Mesenchymal stem cell (in vitro differentiated cells and primary cell): ENCODE results near the gene PLAAT3.
"Not testable (repeated sequence)": the region's sequence is repeated elsewhere in the genome, so short reads cannot be mapped to it uniquely, and the experiment has no call there.

ENCODE experiments used
- DNase-seq: peaks from one replicate; pipeline ENCODE4 v3.0.0-alpha.2; 2013
- H2AFZ ChIP-seq: one replicate; pipeline ENCODE4 v1.6.1; 2013; ENCODE audit warnings: low read depth, mild to moderate bottlenecking, control low read depth, inconsistent platforms, low read length, moderate library complexity
- H2AK5ac ChIP-seq: 2 replicates; pipeline ENCODE4 v1.6.1; 2013; ENCODE audit warnings: low read length, moderate library complexity, mild to moderate bottlenecking, inconsistent platforms; ENCODE audit not compliant: severe bottlenecking
- H2BK120ac ChIP-seq: one replicate; pipeline ENCODE4 v1.6.1; 2013; ENCODE audit warnings: low read depth, mild to moderate bottlenecking, inconsistent platforms, low read length, moderate library complexity
- H2BK12ac ChIP-seq, 2 experiments: one replicate each; pipeline ENCODE4 v1.6.1; 2013; ENCODE audit warnings: inconsistent platforms in 2 of 2, low read length in 2 of 2, mild to moderate bottlenecking in 2 of 2, moderate library complexity in 2 of 2, control low read depth in 1 of 2
- H2BK15ac ChIP-seq: one replicate; pipeline ENCODE4 v1.6.1; 2013; ENCODE audit warnings: mild to moderate bottlenecking, low read depth, inconsistent platforms; ENCODE audit not compliant: poor library complexity, severe bottlenecking
- H2BK5ac ChIP-seq: 2 replicates; pipeline ENCODE4 v1.6.1; 2013; ENCODE audit warnings: low read depth, mild to moderate bottlenecking, low read length, control low read depth, inconsistent platforms; ENCODE audit not compliant: poor library complexity, severe bottlenecking
- H3K14ac ChIP-seq, 2 experiments: one replicate each; pipeline ENCODE4 v1.6.1; 2013; ENCODE audit warnings: inconsistent platforms in 2 of 2, low read length in 2 of 2, control low read depth in 1 of 2, mild to moderate bottlenecking in 1 of 2, moderate library complexity in 1 of 2
- H3K18ac ChIP-seq, 2 experiments: one replicate each; pipeline ENCODE4 v1.6.1; 2013; ENCODE audit warnings: inconsistent platforms in 2 of 2, low read length in 2 of 2, control low read depth in 1 of 2, low read depth in 1 of 2, mild to moderate bottlenecking in 1 of 2
- H3K23ac ChIP-seq, 2 experiments: one replicate each; pipeline ENCODE4 v1.6.1; 2013; ENCODE audit warnings: inconsistent platforms in 2 of 2, low read length in 2 of 2, mild to moderate bottlenecking in 2 of 2, moderate library complexity in 2 of 2, control low read depth in 1 of 2
- H3K27ac ChIP-seq: 2 replicates; pipeline ENCODE4 v1.5.1; 2013; ENCODE audit warnings: mild to moderate bottlenecking, moderate library complexity, low read length, control low read depth, inconsistent platforms; ENCODE audit not compliant: poor library complexity, severe bottlenecking
- H3K27me3 ChIP-seq, 2 experiments: 2 replicates each; pipeline versions ENCODE4 v1.6.1 to v1.7.0; 2013; ENCODE audit warnings: low read length in 2 of 2, mild to moderate bottlenecking in 2 of 2, moderate library complexity in 2 of 2, control low read depth in 1 of 2, inconsistent platforms in 1 of 2; ENCODE audit not compliant: control insufficient read depth in 1 of 2, insufficient read depth in 1 of 2
- H3K36me3 ChIP-seq, 2 experiments: 2 replicates each; pipeline versions ENCODE4 v1.6.1 to v1.7.0; 2013; ENCODE audit warnings: low read length in 2 of 2, control low read depth in 1 of 2, inconsistent platforms in 1 of 2, low read depth in 1 of 2, mild to moderate bottlenecking in 1 of 2; ENCODE audit not compliant: insufficient read depth in 2 of 2, control insufficient read depth in 1 of 2
- H3K4ac ChIP-seq, 2 experiments: one replicate each; pipeline ENCODE4 v1.6.1; 2013; ENCODE audit warnings: inconsistent platforms in 2 of 2, low read length in 2 of 2, mild to moderate bottlenecking in 2 of 2, moderate library complexity in 2 of 2, control low read depth in 1 of 2, low read depth in 1 of 2
- H3K4me1 ChIP-seq: 2 replicates; pipeline ENCODE4 v1.6.1; 2013; ENCODE audit warnings: low read depth, low read length, control low read depth; ENCODE audit not compliant: control insufficient read depth, insufficient read depth
- H3K4me2 ChIP-seq: 2 replicates; pipeline ENCODE4 v1.6.1; 2013; ENCODE audit warnings: low read length, mild to moderate bottlenecking, inconsistent platforms; ENCODE audit not compliant: poor library complexity, severe bottlenecking
- H3K4me3 ChIP-seq, 2 experiments: 2 replicates each; pipeline versions ENCODE4 v1.5.1 to v1.7.0; 2013; ENCODE audit warnings: low read length in 2 of 2, mild to moderate bottlenecking in 2 of 2, control low read depth in 1 of 2, low read depth in 1 of 2; ENCODE audit not compliant: insufficient read depth in 1 of 2
- H3K79me1 ChIP-seq: replicated peaks from 2 replicates; pipeline ENCODE4 v1.6.1; 2013; ENCODE audit warnings: mild to moderate bottlenecking, control low read depth, low read length, inconsistent platforms; ENCODE audit not compliant: poor library complexity, severe bottlenecking
- H3K9ac ChIP-seq: 2 replicates; pipeline ENCODE4 v1.7.0; 2013; ENCODE audit warnings: mild to moderate bottlenecking, low read length, moderate library complexity
- H3K9me3 ChIP-seq: 2 replicates; pipeline ENCODE4 v1.7.0; 2013; ENCODE audit warnings: mild to moderate bottlenecking, low read length; ENCODE audit not compliant: control insufficient read depth
- H4K8ac ChIP-seq: one replicate; pipeline ENCODE4 v1.6.1; 2013; ENCODE audit warnings: inconsistent platforms, mild to moderate bottlenecking, low read length, moderate library complexity
- H4K91ac ChIP-seq: one replicate; pipeline ENCODE4 v1.6.1; 2013; ENCODE audit warnings: mild to moderate bottlenecking, low read length, inconsistent platforms
- WGBS: methylation state at CpG from one replicate; pipeline ENCODE4 v1.1.7; 2013; ENCODE audit warnings: mixed read lengths; 5-methylcytosine and 5-hydroxymethylcytosine counted together

The PLAAT3 gene

DNA sequence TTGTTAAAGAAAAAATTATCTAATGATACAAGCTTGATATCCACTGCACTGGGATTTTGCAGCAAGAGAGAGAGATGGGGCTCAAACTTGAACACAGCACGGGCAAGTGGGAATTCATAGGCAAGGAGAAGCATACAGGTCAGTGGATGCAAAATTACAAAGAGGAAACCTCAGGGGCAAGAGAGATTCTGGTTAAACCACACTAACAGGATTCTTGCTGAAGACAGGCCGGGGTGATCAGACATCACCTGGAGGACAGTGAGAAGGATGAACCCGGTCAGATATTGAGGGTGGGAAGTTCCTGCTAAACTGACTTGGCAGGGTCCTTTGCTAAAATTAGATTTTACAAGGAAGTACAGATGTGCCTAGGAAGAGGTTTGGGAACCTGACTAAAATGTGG lies 80.2 kb downstream of the PLAAT3 start:
- no peak overlapping the region for H4K8ac ChIP-seq
- H2BK5ac ChIP-seq = no peak overlapping the region
- no peak overlapping the region for H2AFZ ChIP-seq
- no peak overlapping the region for H3K23ac ChIP-seq
- H3K27me3 ChIP-seq = no peaks in the 10 kb centered on the region
- peaks cover 35% of the 10 kb centered on the region for H3K4me1 ChIP-seq
- no peak overlapping the region for H4K91ac ChIP-seq
- H2AK5ac ChIP-seq = peak overlapping the region; percentile 75
- H2BK120ac ChIP-seq = no peak overlapping the region
- H2BK15ac ChIP-seq = no peak overlapping the region
- no peak for DNase-seq
- H3K4me3 ChIP-seq = no peak overlapping the region
- H3K9ac ChIP-seq = no peak overlapping the region
- H3K79me1 ChIP-seq = peaks cover 8% of the 10 kb centered on the region
- H2BK12ac ChIP-seq = no peak overlapping the region
- no peak overlapping the region for H3K27ac ChIP-seq
- 82% methylated on average over 3 of the region's 3 CpGs for WGBS
- no peak overlapping the region for H3K14ac ChIP-seq
- no peak overlapping the region for H3K18ac ChIP-seq
- H3K9me3 ChIP-seq = no peaks in the 10 kb centered on the region
- no peak overlapping the region for H3K4me2 ChIP-seq
- H3K36me3 ChIP-seq = no peaks in the 10 kb centered on the region
- no peak overlapping the region for H3K4ac ChIP-seq

DNA sequence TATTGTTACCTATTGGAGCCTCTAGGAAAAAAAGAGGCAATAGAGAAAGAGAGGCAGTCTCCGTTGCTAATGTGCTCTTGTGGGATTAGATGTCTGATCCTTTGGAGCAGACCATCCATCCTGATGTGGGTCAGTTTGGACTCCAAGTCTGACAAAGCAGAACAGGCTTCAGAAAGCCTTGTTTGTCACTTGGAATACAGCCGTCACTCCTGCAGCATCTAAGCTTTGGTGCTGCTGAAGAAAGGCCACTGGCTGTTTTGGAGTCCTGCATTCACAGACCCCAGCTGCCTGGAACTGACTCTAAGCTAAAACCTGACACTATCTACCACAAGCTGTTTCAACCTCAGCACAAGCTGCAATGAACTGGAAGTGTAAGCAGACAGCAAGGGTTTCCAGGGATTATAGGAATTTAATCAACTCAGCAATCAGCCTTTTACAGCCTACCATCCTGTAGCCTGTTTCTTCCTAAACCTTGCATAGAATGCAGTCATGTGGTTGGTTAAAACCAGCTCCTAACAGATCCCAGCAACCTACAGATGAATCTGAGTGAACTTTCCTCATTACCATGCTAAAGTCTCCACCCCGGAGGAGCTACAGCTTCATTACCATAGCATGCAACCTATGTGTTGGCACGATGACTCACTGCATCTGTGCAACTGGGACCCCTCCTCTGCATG lies 81.3 kb downstream of the PLAAT3 start:
- no peak for DNase-seq
- Histone ChIP-seq H3K4ac (no peak overlapping the region), H2BK12ac (no peak overlapping the region), H3K14ac (no peak overlapping the region), H3K9ac (no peak overlapping the region), H3K4me3 (no peak overlapping the region), H2AFZ (no peak overlapping the region), H4K8ac (no peak overlapping the region), H2AK5ac (peak overlapping the region; percentile 40), H3K36me3 (no peaks in the 10 kb centered on the region), H3K4me2 (no peak overlapping the region), H2BK15ac (no peak overlapping the region), H2BK120ac (no peak overlapping the region), H3K4me1 (peaks cover 25% of the 10 kb centered on the region), H4K91ac (no peak overlapping the region), H3K9me3 (no peaks in the 10 kb centered on the region), H3K27me3 (no peaks in the 10 kb centered on the region), H3K18ac (no peak overlapping the region), H3K79me1 (no peaks in the 10 kb centered on the region), H2BK5ac (peak overlapping the region; percentile 20), H3K23ac (no peak overlapping the region), H3K27ac (peak overlapping the region; percentile 6)
- 66% methylated on average over 4 of the region's 4 CpGs for WGBS

DNA sequence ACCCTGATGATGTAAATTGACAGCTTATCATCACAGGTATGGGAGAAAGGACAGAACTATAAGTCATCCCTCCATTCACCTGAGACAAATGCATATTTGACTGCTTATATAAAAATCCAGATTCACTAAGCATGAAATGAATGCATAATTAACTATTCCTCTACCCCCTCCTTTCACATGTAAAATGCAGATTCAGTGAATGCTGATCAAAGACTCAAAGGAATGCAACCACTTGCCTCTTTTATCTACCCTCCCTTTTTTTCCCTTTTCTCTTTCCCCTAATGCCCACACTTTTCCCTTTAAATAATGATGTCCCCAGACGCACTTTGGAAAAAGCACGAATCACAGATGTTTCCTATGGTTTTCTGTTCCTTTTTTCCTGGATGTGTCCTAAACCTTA lies 82.1 kb downstream of the PLAAT3 start:
- WGBS = 65% methylated on average over 2 of the region's 2 CpGs
- peaks cover 18% of the 10 kb centered on the region for H3K4me1 ChIP-seq
- no peak overlapping the region for H3K4ac ChIP-seq

DNA sequence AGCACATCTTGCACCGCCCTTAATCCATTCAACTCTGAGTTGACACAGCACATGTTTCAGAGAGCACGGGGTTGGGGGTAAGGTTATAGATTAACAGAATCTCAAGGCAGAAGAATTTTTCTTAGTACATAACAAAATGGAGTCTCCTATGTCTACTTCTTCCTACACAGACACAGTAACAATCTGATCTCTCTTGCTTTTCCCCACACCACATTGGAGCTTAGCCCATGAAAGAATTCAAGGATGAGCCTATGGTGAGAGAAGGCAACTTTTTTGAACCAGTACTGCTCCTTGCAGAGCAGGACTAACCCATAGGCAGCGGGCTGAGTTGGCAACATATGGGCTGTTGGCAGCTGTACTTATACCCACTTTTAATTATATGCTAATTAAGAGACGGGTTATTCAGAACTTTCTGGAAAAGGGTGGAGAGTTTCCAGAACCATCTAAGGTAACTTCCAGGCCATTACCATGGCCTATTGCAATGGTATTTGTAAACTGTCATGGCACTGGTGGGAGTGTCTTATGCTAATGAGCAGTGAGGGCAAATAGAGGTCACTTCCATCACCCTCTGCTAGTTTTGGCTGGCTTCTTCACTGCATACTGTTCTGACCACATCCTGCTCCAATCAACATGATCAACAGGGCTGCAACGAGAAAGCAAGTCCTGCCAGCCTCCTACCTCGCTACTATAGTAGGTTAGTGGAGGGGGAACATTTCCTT lies 83.0 kb downstream of the PLAAT3 start:
- DNase-seq = peak; percentile 50
- H3K14ac ChIP-seq, H2BK12ac ChIP-seq, H3K9me3 ChIP-seq, H3K4me2 ChIP-seq, H3K79me1 ChIP-seq, H3K36me3 ChIP-seq, H3K23ac ChIP-seq, H3K27me3 ChIP-seq, H3K9ac ChIP-seq, H2BK120ac ChIP-seq, H3K4ac ChIP-seq, H4K91ac ChIP-seq, H3K18ac ChIP-seq, H4K8ac ChIP-seq, H2BK15ac ChIP-seq, H2AFZ ChIP-seq, H3K4me3 ChIP-seq: not testable (repeated sequence)
- Histone ChIP-seq H3K4me1 (peaks cover 13% of the 10 kb centered on the region), H3K27ac (peak overlapping the region; percentile 96), H2AK5ac (peak overlapping the region; percentile 79), H2BK5ac (peak overlapping the region; percentile 48)
- WGBS = 70% methylated on average over 2 of the region's 6 CpGs

More for the DNA sequence above, 82.1 kb downstream of the PLAAT3 start:
- H3K36me3 ChIP-seq = no peaks in the 10 kb centered on the region
- H3K79me1 ChIP-seq = no peaks in the 10 kb centered on the region
- H3K18ac ChIP-seq = no peak overlapping the region
- H2BK120ac ChIP-seq = no peak overlapping the region
- no peak overlapping the region for H4K91ac ChIP-seq
- H3K14ac ChIP-seq = no peak overlapping the region
- H2BK15ac ChIP-seq = no peak overlapping the region
- no peak overlapping the region for H3K4me2 ChIP-seq
- H3K23ac ChIP-seq = no peak overlapping the region
- no peaks in the 10 kb centered on the region for H3K27me3 ChIP-seq
- H3K4me3 ChIP-seq = no peak overlapping the region
- no peak overlapping the region for H4K8ac ChIP-seq
- no peaks in the 10 kb centered on the region for H3K9me3 ChIP-seq
- no peak overlapping the region for H3K9ac ChIP-seq
- H3K27ac ChIP-seq = peak overlapping the region; percentile 9
- no peak for DNase-seq
- no peak overlapping the region for H2AFZ ChIP-seq
- no peak overlapping the region for H2BK5ac ChIP-seq
- no peak overlapping the region for H2AK5ac ChIP-seq
- H2BK12ac ChIP-seq = no peak overlapping the region
